ENCODE data around the gene ENKUR.
"Not testable (repeated sequence)": the region's sequence is repeated elsewhere in the genome, so short reads cannot be mapped to it uniquely, and the experiment has no call there.

ENKUR gene

GRCh38 chr10:25023278-25023677 lies 7.3 kb upstream of the ENKUR start:
- DNase-seq = peak; percentile 18

GRCh38 chr10:25018703-25019102 lies 2.7 kb upstream of the ENKUR start:
- DNase-seq = no peak

- no peak for DNase-seq
Measured at GRCh38 chr10:25017661-25018060, 1.7 kb upstream of the ENKUR start.

- peak; percentile 24 for DNase-seq
Measured at GRCh38 chr10:25017154-25017590, 1.2 kb upstream of the ENKUR start.

- DNase-seq = peak; percentile 99
Measured at GRCh38 chr10:25016376-25017153, 607 bp upstream of the ENKUR start, which contains the start of gene THNSL1. Gene THNSL1 (plus strand): TSS chr10:25016612. CDS start chr10:25023224, 6,612 bp downstream.

GRCh38 chr10:25014579-25014978 lies 1.4 kb downstream of the ENKUR start:
- DNase-seq = no peak

- not testable (repeated sequence) for DNase-seq
Measured at GRCh38 chr10:25011591-25011990, 4.4 kb downstream of the ENKUR start.

GRCh38 chr10:24998044-24998443 lies 17.9 kb downstream of the ENKUR start:
- DNase-seq = no peak

- DNase-seq = no peak
Measured at GRCh38 chr10:24995072-24995471, 20.9 kb downstream of the ENKUR start.

GRCh38 chr10:24993237-24993958 lies 22.6 kb downstream of the ENKUR start:
- no peak for DNase-seq

- DNase-seq = no peak
Measured at GRCh38 chr10:24992512-24993133, 23.3 kb downstream of the ENKUR start.

GRCh38 chr10:24991298-24991697 lies 24.7 kb downstream of the ENKUR start:
- DNase-seq = no peak

- no peak for DNase-seq
Measured at GRCh38 chr10:24989867-24990266, 26.1 kb downstream of the ENKUR start.

GRCh38 chr10:24988831-24989640 lies 26.9 kb downstream of the ENKUR start:
- no peak for DNase-seq

- no peak for DNase-seq
Measured at GRCh38 chr10:24984906-24985305, 31.1 kb downstream of the ENKUR start.

- DNase-seq = peak; percentile 27
Measured at GRCh38 chr10:24983946-24984345, 32.0 kb downstream of the ENKUR start.

GRCh38 chr10:24983130-24983529 lies 32.8 kb downstream of the ENKUR start:
- DNase-seq = no peak

- DNase-seq = no peak
Measured at GRCh38 chr10:24982319-24983112, 33.4 kb downstream of the ENKUR start.

- DNase-seq = no peak
Measured at GRCh38 chr10:24981161-24981710, 34.7 kb downstream of the ENKUR start.

- no peak for DNase-seq
Measured at GRCh38 chr10:24979685-24980084, 36.3 kb downstream of the ENKUR start.

- DNase-seq = peak; percentile 38
Measured at GRCh38 chr10:24974976-24975375, 41.0 kb downstream of the ENKUR start.

Data from fibroblast of skin of back (primary cell).